GM12878 (cell line): ENCODE results near the gene SOX14. TPM values are rescaled to one million over a fixed set of nuclear protein-coding genes. Genes with fewer than 3 reads are reported as not detected.

Experiments used
- ATAC-seq: fragments of 200-7000 bp; cut with Tn5 transposase; 3 replicates; pipeline ENCODE4 v1.9.1; 2020; ENCODE audit warnings: mild to moderate bottlenecking, moderate library complexity
- BruUV-seq: library from RNA; stranded (reverse); fragments of 400-500 nt; replicated peaks from 2 replicates; lab custom pipeline; 2021; lab: Mats Ljungman, UMichigan
- CTCF ChIA-PET: fragments of 300-600 bp; sonication (Branson Sonifier 250); formaldehyde crosslinking; extraction: SDS; loops from one replicate; lab custom pipeline; 2021; ENCODE audit warnings: inconsistent platforms; lab: Yijun Ruan, JAX
- POLR2A ChIA-PET: fragments of 350-600 bp; formaldehyde crosslinking; extraction: SDS; loops from one replicate; lab custom pipeline; 2021; ENCODE audit warnings: inconsistent platforms; lab: Charles Lee
- RAD21 ChIA-PET: fragments of 300-600 bp; sonication (Branson Sonifier 250); formaldehyde crosslinking; loops from one replicate; lab custom pipeline; 2023; ENCODE audit warnings: antibody characterized with exemption; ENCODE audit not compliant: unreplicated experiment; lab: Charles Lee
- SMC1A ChIA-PET: fragments of 300-600 bp; sonication (Branson Sonifier 250); formaldehyde crosslinking; loops from one replicate; lab custom pipeline; 2023; ENCODE audit not compliant: unreplicated experiment, uncharacterized antibody; lab: Charles Lee
- DNase-seq: peaks from one replicate; pipeline ENCODE4 v3.0.0-alpha.2; 2011; ENCODE audit warnings: low read depth, low spot score
- FAIRE-seq: peaks from 3 replicates; lab custom pipeline; 2011; peaks lifted over from hg19 to GRCh38; lab: Jason Lieb, UNC
- H2AFZ ChIP-seq: 2 replicates; pipeline ENCODE4 v1.6.0; 2011; ENCODE audit warnings: low read depth, low read length, control low read depth; ENCODE audit not compliant: control insufficient read depth
- H3K27ac ChIP-seq: 2 replicates; pipeline ENCODE4 v1.5.1; 2011; ENCODE audit warnings: control low read depth; ENCODE audit not compliant: control insufficient read depth, insufficient read depth
- H3K27me3 ChIP-seq, 2 experiments: replicated peaks in 1 of 2; 2 replicates each; pipeline versions ENCODE4 v1.6.0 to v1.6.1; 2011; ENCODE audit warnings: low read length in 1 of 2; ENCODE audit not compliant: control insufficient read depth in 2 of 2, insufficient read depth in 2 of 2
- H3K36me3 ChIP-seq, 2 experiments: 2 replicates each; pipeline ENCODE4 v1.5.1; 2011; ENCODE audit warnings: low read length in 1 of 2; ENCODE audit not compliant: control insufficient read depth in 2 of 2, insufficient read depth in 2 of 2
- H3K4me1 ChIP-seq: 2 replicates; pipeline ENCODE4 v1.6.1; 2011; ENCODE audit warnings: mild to moderate bottlenecking, low read length, moderate library complexity, mixed read lengths; ENCODE audit not compliant: control insufficient read depth, insufficient read depth
- H3K4me2 ChIP-seq: 2 replicates; pipeline ENCODE4 v1.6.0; 2011; ENCODE audit warnings: control low read depth; ENCODE audit not compliant: control insufficient read depth, insufficient read depth
- H3K4me3 ChIP-seq: fragments of 200-600 bp; sonication (generic); 2 replicates; pipeline ENCODE4 v1.5.1; 2016
- H3K79me2 ChIP-seq: 2 replicates; pipeline ENCODE4 v1.6.0; 2011; ENCODE audit warnings: low read length; ENCODE audit not compliant: control insufficient read depth, insufficient read depth
- H3K9ac ChIP-seq: 2 replicates; pipeline ENCODE4 v1.8.0; 2011; ENCODE audit warnings: low read length, control low read depth, mixed read lengths; ENCODE audit not compliant: control insufficient read depth, insufficient read depth
- H3K9me3 ChIP-seq: replicated peaks from 3 replicates; pipeline ENCODE4 v1.5.1; 2011; ENCODE audit warnings: mild to moderate bottlenecking, low read length; ENCODE audit not compliant: control insufficient read depth, insufficient read depth
- H4K20me1 ChIP-seq: 2 replicates; pipeline ENCODE4 v1.6.0; 2011; ENCODE audit not compliant: control insufficient read depth, insufficient read depth
- KLF5 ChIP-seq: fragments of 450-650 bp; IDR thresholded peaks from 2 replicates; pipeline ENCODE4 v1.6.1; 2014; ENCODE audit warnings: mild to moderate bottlenecking; ENCODE audit not compliant: partially characterized antibody
- MYC ChIP-seq: IDR thresholded peaks from 2 replicates; pipeline ENCODE4 v1.6.1; 2011; ENCODE audit warnings: mild to moderate bottlenecking, low read length, moderate library complexity, inconsistent platforms; ENCODE audit not compliant: insufficient read depth, insufficient replicate concordance, insufficient read length, severe bottlenecking
- RAD21 ChIP-seq: IDR thresholded peaks from 2 replicates; pipeline ENCODE4 v1.6.1; 2011; ENCODE audit warnings: mild to moderate bottlenecking, low read depth, low read length, moderate library complexity; ENCODE audit not compliant: insufficient read depth
- SMC3 ChIP-seq: IDR thresholded peaks from 2 replicates; pipeline ENCODE4 v1.6.1; 2011; ENCODE audit warnings: low read length, improper control_type of control experiment, borderline replicate concordance
- YY1 ChIP-seq: IDR thresholded peaks from 2 replicates; pipeline ENCODE4 v1.6.1; 2011; ENCODE audit warnings: low read depth, mild to moderate bottlenecking, low read length
- WGBS: methylation state at CpG from one replicate; pipeline ENCODE4 v1.1.6; 2016; ENCODE audit warnings: low lambda C conversion rate; ENCODE audit not compliant: insufficient replicate concordance, insufficient coverage; ENCODE audit errors: missing lambda C conversion rate; 5-methylcytosine and 5-hydroxymethylcytosine counted together
- in situ Hi-C: fragments of 300-500 bp; cut with MboI; formaldehyde crosslinking; loops from 9 replicates; pipeline ENCODE4 v1.14.3; 2018; ENCODE audit warnings: mixed read lengths
- intact Hi-C: fragments of 100-400 bp; cut with micrococcal nuclease; formaldehyde crosslinking; loops from one replicate; pipeline ENCODE4 v1.14.2; 2022; ENCODE audit not compliant: unreplicated experiment
- polyA plus RNA-seq, 11 experiments: library from polyadenylated mRNA; depleted of rRNA in 4 of 11; unstranded in 6 of 11; stranded (reverse) in 5 of 11; fragments of >200 nt; fragmentation: Nextera tagmentation in 4 of 11; fragmentation: Illumina TruSeq in 1 of 11; extraction: Ambion mirVana in 4 of 11; extraction: Trizol in 1 of 11; gene quantifications; 1 replicate in 1 of 11; 2 replicates in 10 of 11; pipeline versions ENCODE4 v1.2.1 to v1.2.3, GENCODE V29; 2011 to 2016; ENCODE audit warnings: inconsistent platforms in 2 of 11, missing spikeins in 2 of 11, low read depth in 1 of 11
- total RNA-seq, 4 experiments: library from RNA; depleted of rRNA in 3 of 4; stranded (reverse); fragments of >200 nt in 3 of 4; fragmentation: Illumina TruSeq in 1 of 4; extraction: Trizol in 1 of 4; gene quantifications; 2 replicates each; pipeline versions ENCODE4 v1.2.1 to v1.2.3, GENCODE V29; 2013 to 2021
- TF ChIP-seq, protein P1 (sequence below), 3 experiments: IDR thresholded peaks in 2 of 3; conservative IDR thresholded peaks in 1 of 3; 2 replicates each; pipeline ENCODE4 v1.5.1; 2011; ENCODE audit warnings: low read depth in 3 of 3, low read length in 3 of 3, mild to moderate bottlenecking in 3 of 3, control low read depth in 2 of 3, moderate library complexity in 2 of 3, inconsistent platforms in 1 of 3, mixed read lengths in 1 of 3; ENCODE audit not compliant: control insufficient read depth in 2 of 3, insufficient read depth in 1 of 3; ENCODE audit errors: extremely low read depth in 1 of 3

The SOX14 gene
- total and polyA plus RNA-seq, 10 of the 15 experiments (the other 5 are each of a cell fraction or from before 2014, with no cell fraction given), result 0.11 TPM; not detected in 9

DNA sequence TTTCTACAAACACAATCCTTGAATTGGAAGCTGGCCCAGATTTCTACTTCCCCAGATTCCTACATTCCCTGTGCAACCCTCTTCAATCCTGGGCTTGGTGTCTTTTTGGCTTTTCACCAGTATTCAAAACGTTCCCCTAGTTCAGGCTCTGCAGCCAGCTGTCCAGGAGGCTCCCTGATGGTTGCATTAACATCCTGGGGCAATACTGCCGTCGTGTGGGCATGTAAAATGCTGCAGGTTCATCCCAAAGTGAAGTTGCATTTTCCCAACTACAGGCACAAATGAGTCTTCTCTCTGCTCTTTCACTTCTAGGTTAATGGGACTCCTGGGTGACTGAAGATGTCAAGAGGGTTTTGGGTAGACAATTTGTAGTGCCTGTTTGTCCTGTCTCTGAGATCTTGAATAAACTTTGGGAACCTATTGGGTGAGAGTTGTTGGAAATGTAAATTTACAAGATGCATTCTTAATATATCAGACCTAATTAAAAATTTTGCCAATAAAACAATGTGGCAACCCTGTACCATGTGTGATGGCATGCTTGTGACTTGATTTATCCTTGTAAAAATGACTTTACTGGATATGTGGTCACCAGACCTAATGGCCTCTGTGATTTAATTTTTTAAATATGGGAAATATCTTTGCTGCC, 28.6 kb downstream of the SOX14 start:
- CTCF ChIA-PET, result interaction anchor here (0.5 to 1.7 kb wide), 5 partner anchors 83 to 692 kb away, joined by 3 to 8 read pairs (median 3); no protein-coding TSS in a partner anchor
- ATAC-seq, result 0 out of 3 replicates have a peak, but pooled peaks have one; percentile 27
- no peaks in the 10 kb centered on the region for H3K79me2 ChIP-seq
- no peak overlapping the region for H2AFZ ChIP-seq
- no peaks in the 10 kb centered on the region for H3K4me1 ChIP-seq
- H3K27ac ChIP-seq, result no peak overlapping the region
- SMC1A ChIA-PET, result no interaction called here
- in situ Hi-C loops, result no loop called here
- POLR2A ChIA-PET, result no interaction called here
- H3K36me3 ChIP-seq, result no peaks in the 10 kb centered on the region
- no peak overlapping the region for H3K4me3 ChIP-seq
- WGBS, result 0% methylated on average over 3 of the region's 3 CpGs
- FAIRE-seq, result peak; percentile 69
- intact Hi-C loops, result loop anchor here (2.0 to 10.0 kb wide), 4 partner anchors 152 to 760 kb away; no protein-coding TSS in a partner anchor
- H3K27me3 ChIP-seq, result no peaks in the 10 kb centered on the region; a peak in 1 of 4 replicates
- TF ChIP-seq MYC (no peak), RAD21 (peak; percentile 84), YY1 (0 out of 2 replicates have a peak, but pooled peaks have one; percentile 47), SMC3 (peak; percentile 59), KLF5 (no peak)
- TF ChIP-seq, protein P1, sequence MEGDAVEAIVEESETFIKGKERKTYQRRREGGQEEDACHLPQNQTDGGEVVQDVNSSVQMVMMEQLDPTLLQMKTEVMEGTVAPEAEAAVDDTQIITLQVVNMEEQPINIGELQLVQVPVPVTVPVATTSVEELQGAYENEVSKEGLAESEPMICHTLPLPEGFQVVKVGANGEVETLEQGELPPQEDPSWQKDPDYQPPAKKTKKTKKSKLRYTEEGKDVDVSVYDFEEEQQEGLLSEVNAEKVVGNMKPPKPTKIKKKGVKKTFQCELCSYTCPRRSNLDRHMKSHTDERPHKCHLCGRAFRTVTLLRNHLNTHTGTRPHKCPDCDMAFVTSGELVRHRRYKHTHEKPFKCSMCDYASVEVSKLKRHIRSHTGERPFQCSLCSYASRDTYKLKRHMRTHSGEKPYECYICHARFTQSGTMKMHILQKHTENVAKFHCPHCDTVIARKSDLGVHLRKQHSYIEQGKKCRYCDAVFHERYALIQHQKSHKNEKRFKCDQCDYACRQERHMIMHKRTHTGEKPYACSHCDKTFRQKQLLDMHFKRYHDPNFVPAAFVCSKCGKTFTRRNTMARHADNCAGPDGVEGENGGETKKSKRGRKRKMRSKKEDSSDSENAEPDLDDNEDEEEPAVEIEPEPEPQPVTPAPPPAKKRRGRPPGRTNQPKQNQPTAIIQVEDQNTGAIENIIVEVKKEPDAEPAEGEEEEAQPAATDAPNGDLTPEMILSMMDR (IDR thresholded peaks at IDR 0.05 in 2 of 3, conservative IDR thresholded peaks at IDR 0.05 in 1 of 3; ENCODE audit: control insufficient read depth in 2 of 3, extremely low read depth in 1 of 3, insufficient read depth in 1 of 3, low read depth in 3 of 3, low read length in 3 of 3), result peak; percentile 42 to 74 (median 71)
- no peak for DNase-seq
- RAD21 ChIA-PET, result no interaction called here
- BruUV-seq, result no TSS peak
- H3K9ac ChIP-seq, result no peak overlapping the region
- H3K9me3 ChIP-seq, result no peaks in the 10 kb centered on the region
- no peak overlapping the region for H3K4me2 ChIP-seq
- no peaks in the 10 kb centered on the region for H4K20me1 ChIP-seq
